Hepatocyte (in vitro differentiated cells): ENCODE measurements around the gene TAPBP. TPM values are rescaled to one million over a fixed set of nuclear protein-coding genes. Genes with fewer than 3 reads are reported as not detected.
A peak's percentile ranks its signal among the peaks of the same experiment; 100 is the strongest.

ENCODE experiments used
- DNase-seq: peaks from one replicate; pipeline ENCODE4 v3.0.0-alpha.2; 2016; ENCODE audit warnings: low spot score
- H2AFZ ChIP-seq: fragments of 200-600 bp; sonication (generic); 2 replicates; pipeline ENCODE4 v1.6.0; 2016; ENCODE audit warnings: antibody characterized with exemption, mild to moderate bottlenecking
- H3K27ac ChIP-seq: fragments of 200-600 bp; sonication (generic); 2 replicates; pipeline ENCODE4 v1.5.1; 2016; ENCODE audit warnings: mild to moderate bottlenecking
- H3K27me3 ChIP-seq: fragments of 200-600 bp; sonication (generic); 2 replicates; pipeline ENCODE4 v1.6.1; 2016
- H3K36me3 ChIP-seq: fragments of 200-600 bp; sonication (generic); replicated peaks from 2 replicates; pipeline ENCODE4 v1.5.1; 2016; ENCODE audit warnings: low read depth; ENCODE audit not compliant: insufficient read depth
- H3K4me1 ChIP-seq: fragments of 200-600 bp; sonication (generic); 2 replicates; pipeline ENCODE4 v1.5.1; 2016; ENCODE audit warnings: mild to moderate bottlenecking, moderate library complexity; ENCODE audit not compliant: insufficient read depth
- H3K4me2 ChIP-seq: fragments of 200-600 bp; sonication (generic); 2 replicates; pipeline ENCODE4 v1.6.0; 2016
- H3K4me3 ChIP-seq: fragments of 200-600 bp; sonication (generic); 2 replicates; pipeline ENCODE4 v1.5.1; 2016; ENCODE audit warnings: mild to moderate bottlenecking
- H3K79me2 ChIP-seq: fragments of 200-600 bp; sonication (generic); 2 replicates; pipeline ENCODE4 v1.6.0; 2017; ENCODE audit warnings: mild to moderate bottlenecking
- H3K9me2 ChIP-seq: fragments of 200-600 bp; sonication (generic); replicated peaks from 2 replicates; pipeline ENCODE4 v1.6.0; 2017; ENCODE audit warnings: mild to moderate bottlenecking; ENCODE audit not compliant: insufficient read depth
- H3K9me3 ChIP-seq: fragments of 200-600 bp; sonication (generic); 2 replicates; pipeline ENCODE4 v1.5.1; 2016; ENCODE audit warnings: low read depth, mild to moderate bottlenecking
- H4K20me1 ChIP-seq: fragments of 200-600 bp; sonication (generic); 2 replicates; pipeline ENCODE4 v1.6.0; 2016; ENCODE audit warnings: mild to moderate bottlenecking; ENCODE audit not compliant: insufficient read depth, poor library complexity, severe bottlenecking
- CTCF ChIP-seq: fragments of 200-600 bp; sonication (generic); IDR thresholded peaks from 2 replicates; pipeline ENCODE4 v1.5.1; 2016; ENCODE audit warnings: antibody characterized with exemption, mild to moderate bottlenecking; ENCODE audit not compliant: poor library complexity
- EZH2 ChIP-seq: fragments of 200-600 bp; sonication (generic); IDR thresholded peaks from 2 replicates; pipeline ENCODE4 v1.6.1; 2016; ENCODE audit warnings: antibody characterized with exemption, mild to moderate bottlenecking, borderline replicate concordance
- EZH2phosphoT487 ChIP-seq: fragments of 200-600 bp; sonication (generic); IDR thresholded peaks from one replicate; pipeline ENCODE4 v1.6.1; 2018; ENCODE audit warnings: antibody characterized with exemption, mild to moderate bottlenecking, low read depth, moderate library complexity; ENCODE audit not compliant: unreplicated experiment, severe bottlenecking
- WGBS: methylation state at CpG from one replicate; pipeline ENCODE4 v1.1.6; 2016; ENCODE audit warnings: low lambda C conversion rate; ENCODE audit errors: missing lambda C conversion rate; 5-methylcytosine and 5-hydroxymethylcytosine counted together
- polyA plus RNA-seq: library from polyadenylated mRNA; unstranded; fragments of >200 nt; fragmentation: Nextera tagmentation; extraction: Ambion mirVana; gene quantifications from 2 replicates; pipeline ENCODE4 v1.2.1, GENCODE V29; 2016
- total RNA-seq: library from RNA; depleted of rRNA; stranded (reverse); fragments of >200 nt; gene quantifications from 2 replicates; pipeline ENCODE4 v1.2.3, GENCODE V29; 2014

TAPBP gene
- total and polyA plus RNA-seq, 2 experiments from 2014 or later, result 59.3 to 108 TPM

DNA sequence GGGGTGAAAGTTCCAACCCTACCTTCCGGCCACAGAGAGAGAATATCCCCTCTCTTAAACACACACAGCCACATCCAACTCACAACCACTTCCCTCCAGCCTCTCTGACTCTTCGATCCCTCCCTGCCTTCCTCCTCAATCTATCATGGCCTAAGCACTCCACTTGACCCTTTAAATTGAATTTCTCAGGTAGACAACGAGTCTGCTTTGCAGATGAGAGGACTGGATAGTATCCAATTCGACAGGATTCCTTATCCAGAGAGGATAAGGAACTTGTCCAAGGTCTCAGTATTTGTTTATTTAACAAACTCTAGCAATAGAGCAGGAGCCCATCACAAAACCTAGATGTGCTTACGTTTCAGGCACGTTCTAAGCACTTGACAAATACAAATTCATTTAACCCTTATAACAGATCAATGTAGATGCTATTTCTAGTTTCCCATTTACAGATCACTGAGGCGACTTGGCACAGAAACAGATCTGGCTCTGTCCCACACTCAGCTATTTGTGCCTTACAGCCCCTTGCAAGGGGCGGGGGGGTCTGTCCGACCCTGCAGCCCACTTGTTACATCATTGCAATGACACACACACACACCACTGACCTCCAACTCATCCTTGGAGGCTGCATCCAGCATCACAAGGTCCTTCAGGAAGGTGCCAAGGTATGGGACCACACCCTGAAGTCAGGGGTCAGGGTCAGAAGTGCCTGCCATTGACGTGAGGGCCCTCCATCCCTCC lies 19.6 kb downstream of the TAPBP start:
- H3K36me3 ChIP-seq, result no peaks in the 10 kb centered on the region
- no peak overlapping the region for H2AFZ ChIP-seq
- no peaks in the 10 kb centered on the region for H4K20me1 ChIP-seq
- H3K9me3 ChIP-seq, result no peaks in the 10 kb centered on the region
- no peak for DNase-seq
- peaks cover 13% of the 10 kb centered on the region for H3K4me1 ChIP-seq
- no peak overlapping the region for H3K27ac ChIP-seq
- 73% methylated on average over 10 of the region's 10 CpGs for WGBS
- H3K79me2 ChIP-seq, result peaks cover 37% of the 10 kb centered on the region
- H3K4me3 ChIP-seq, result no peak overlapping the region
- TF ChIP-seq CTCF, result no peak
- TF ChIP-seq EZH2phosphoT487, result no peak
- no peak for TF ChIP-seq EZH2
- no peaks in the 10 kb centered on the region for H3K9me2 ChIP-seq
- H3K27me3 ChIP-seq, result no peaks in the 10 kb centered on the region
- no peak overlapping the region for H3K4me2 ChIP-seq

- Histone ChIP-seq H3K9me3 (no peaks in the 10 kb centered on the region), H3K4me3 (no peak overlapping the region), H3K4me2 (no peak overlapping the region), H4K20me1 (no peaks in the 10 kb centered on the region), H3K9me2 (no peaks in the 10 kb centered on the region), H3K4me1 (peaks cover 16% of the 10 kb centered on the region), H3K27me3 (no peaks in the 10 kb centered on the region), H3K79me2 (peaks cover 39% of the 10 kb centered on the region), H3K27ac (no peak overlapping the region), H2AFZ (no peak overlapping the region), H3K36me3 (no peaks in the 10 kb centered on the region)
- TF ChIP-seq EZH2phosphoT487 (no peak), EZH2 (no peak), CTCF (no peak)
- WGBS, result 94% methylated on average over 16 of the region's 16 CpGs
- no peak for DNase-seq
Observed at GRCh38 chr6:33292996-33293682, 20.7 kb downstream of the TAPBP start.

GRCh38 chr6:33290459-33290858 lies 23.4 kb downstream of the TAPBP start:
- H3K4me2 ChIP-seq, result peak overlapping the region; percentile 88
- peak overlapping the region; percentile 54 for H3K27ac ChIP-seq
- DNase-seq, result no peak
- peak overlapping the region; percentile 26 for H3K4me3 ChIP-seq
- WGBS, result 87% methylated on average over 7 of the region's 7 CpGs
- H3K27me3 ChIP-seq, result no peaks in the 10 kb centered on the region
- no peaks in the 10 kb centered on the region for H3K36me3 ChIP-seq
- peaks cover 29% of the 10 kb centered on the region for H3K79me2 ChIP-seq
- peaks cover 13% of the 10 kb centered on the region for H3K4me1 ChIP-seq
- no peaks in the 10 kb centered on the region for H3K9me2 ChIP-seq
- no peak for TF ChIP-seq CTCF
- TF ChIP-seq EZH2, result no peak
- no peak for TF ChIP-seq EZH2phosphoT487
- no peaks in the 10 kb centered on the region for H4K20me1 ChIP-seq
- H2AFZ ChIP-seq, result no peak overlapping the region
- no peaks in the 10 kb centered on the region for H3K9me3 ChIP-seq
